ENCODE results near the gene PJVK.
A peak's percentile ranks its signal among the peaks of the same experiment; 100 is the strongest.

PJVK gene

DNA sequence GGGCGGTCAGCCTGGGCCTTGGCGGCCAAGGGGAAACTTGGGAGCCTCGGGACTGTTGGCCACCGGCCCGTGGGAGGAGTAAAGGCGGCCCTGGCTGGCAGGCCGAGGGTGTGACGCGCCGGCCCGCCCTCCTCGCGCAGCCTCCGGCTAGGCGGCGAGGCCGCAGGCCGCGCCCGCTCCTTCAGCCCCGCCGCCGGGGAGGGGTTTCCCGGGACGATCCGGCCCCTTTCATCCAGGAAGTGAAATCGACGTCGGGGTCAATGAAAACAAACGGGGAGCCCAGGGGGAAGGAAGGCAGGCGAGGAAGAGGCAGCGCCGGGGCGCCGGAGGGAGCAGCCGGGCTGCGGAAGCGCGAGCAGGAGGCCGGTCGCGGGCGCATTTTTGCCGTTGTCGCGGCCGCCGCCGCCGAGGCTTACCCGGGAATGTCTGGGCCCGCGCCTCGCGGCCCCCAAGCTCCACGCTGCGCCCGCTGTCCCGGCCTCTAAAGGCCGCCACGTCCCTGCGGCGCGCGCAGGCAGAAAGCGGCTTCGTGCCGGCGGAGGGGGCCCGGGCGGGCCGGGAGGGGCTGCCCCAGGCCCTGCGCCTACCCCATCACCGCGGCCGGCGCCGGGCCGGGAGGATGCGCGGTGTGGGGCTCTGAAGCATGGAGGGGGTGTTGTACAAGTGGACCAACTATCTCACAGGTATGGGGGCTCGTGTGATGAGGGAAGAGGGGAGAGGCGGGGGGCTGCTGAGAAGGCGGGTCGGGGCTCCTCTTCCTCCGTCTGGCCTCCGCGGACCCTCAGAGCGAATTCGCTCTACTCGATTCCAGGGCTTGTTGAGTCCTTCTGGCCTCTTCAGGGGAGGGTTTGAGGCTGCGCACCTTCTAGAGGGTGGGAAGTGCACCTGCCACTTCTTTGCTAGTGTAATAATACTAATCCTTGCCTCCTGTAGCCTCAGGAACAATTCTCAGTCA lies 29.3 kb downstream of the PJVK start, which contains the start of gene PLEKHA3:
PLEKHA3 (plus strand) TSS at position 231 of the 955 bp plus-strand sequence; CDS start at position 644, 413 bp downstream.
- DNase-seq: peak; percentile 23 to 97 (median 90)

DNA sequence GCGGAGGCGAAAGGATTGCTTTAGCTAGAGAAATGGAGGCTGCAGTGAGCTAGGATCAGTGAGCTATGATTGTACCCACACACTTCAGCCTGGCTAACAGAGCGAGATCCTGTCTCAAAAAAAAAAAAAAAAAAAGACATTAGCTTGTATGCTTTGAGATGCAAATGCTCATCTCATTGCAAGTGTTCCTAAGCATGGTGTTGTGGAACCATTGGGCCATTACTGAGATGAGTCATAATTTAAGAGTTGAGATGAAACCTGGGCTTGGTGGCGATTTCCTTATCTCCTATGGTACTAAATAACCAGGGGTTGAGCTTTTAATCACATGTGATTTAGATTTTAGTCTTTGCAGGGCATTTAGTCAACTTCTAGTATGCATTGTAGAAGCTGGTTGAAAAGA lies 31.3 kb downstream of the PJVK start:
- no peak for DNase-seq

DNA sequence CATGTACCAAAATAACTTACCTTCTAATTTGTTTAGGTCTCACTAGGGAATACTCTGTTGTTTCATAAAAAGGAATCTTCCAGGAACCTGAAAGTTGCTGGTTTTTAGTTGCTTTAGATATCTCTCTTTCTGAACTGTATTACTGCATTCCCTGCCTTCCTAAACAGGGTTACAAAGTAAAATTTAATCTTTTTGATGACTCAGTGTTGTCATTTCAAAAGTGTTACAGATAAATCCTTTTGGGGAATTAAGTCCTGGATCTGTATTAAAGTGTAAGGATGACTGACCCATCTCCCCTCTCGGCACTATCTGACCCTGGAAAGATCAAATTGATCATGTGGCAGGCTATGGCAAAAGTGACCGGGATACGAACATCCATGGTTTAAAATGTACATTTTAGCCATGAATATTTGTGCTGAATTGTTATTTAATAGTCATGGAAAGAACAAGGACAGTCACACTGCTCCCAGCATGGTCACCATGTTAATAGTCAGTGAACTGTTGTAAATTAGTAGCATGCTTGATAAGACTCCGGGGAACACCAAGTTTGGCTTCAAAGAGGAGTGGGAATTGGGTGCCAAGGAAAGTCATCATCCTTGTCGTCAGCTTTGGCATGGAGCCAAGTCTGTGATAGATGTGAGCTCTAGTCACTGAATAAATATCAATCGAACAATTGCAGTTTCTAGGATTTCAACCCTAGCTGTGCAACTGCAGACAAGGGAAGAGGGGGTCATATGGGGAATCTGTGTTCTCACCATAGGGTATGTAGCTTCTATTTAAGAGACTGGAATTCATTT lies 33.3 kb downstream of the PJVK start:
- DNase-seq: peak in 18 of 51 donors; percentile 0 to 55 (median 14)

DNA sequence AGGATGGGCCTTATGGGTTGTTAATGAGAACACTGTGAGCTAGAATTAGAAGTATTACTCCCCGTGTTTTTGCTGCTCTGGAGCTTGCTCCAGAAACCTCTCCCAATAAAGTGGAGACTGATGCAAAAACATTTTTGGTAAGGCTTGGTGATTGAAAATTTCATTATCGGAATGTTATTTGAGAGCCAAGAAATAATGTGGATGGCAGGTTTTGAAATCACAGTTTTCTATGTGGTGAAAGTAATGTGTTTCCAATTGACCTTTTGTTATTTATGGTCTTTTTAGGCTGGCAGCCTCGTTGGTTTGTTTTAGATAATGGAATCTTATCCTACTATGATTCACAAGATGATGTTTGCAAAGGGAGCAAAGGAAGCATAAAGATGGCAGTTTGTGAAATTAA lies 34.2 kb downstream of the PJVK start:
- no peak for DNase-seq

DNA sequence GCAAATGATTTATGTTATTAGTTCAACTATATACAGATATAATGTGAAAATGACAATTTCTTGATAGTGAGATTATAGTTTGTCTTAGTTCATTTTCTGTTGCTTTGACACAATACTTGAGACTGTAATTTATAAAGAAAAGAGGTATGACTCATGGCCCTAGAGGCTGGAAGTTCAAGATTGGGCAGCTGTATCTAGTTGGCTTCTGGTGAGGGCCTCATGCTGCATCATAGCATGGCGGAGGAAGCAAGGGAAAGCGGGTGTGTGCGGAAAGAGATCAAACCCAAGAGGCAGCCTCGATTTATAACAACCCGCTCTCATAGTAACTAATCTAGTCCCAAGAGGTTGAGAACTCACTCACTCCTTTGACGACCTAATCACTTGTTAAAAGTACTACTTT lies 40.4 kb downstream of the PJVK start:
- DNase-seq: no peak

DNA sequence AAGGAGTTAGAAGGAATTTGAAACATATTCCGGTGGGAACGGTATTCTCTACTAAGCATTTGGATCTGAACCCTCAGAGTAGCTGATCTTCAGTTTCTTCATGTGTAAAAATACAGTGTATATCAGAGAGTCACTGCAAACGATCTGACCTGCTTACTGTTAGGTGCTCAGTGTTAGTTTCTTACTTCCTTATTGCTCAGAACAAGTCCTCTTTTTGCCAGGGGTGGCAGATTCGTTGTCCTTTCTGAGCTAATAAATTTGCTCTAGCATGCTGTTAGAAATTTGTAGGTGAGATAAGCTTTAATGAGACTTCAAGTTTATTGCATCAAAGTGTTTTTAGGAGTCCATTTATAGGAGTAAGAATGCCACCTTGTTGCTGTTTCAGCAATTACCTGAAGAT lies 44.9 kb downstream of the PJVK start:
- DNase-seq: no peak

DNA sequence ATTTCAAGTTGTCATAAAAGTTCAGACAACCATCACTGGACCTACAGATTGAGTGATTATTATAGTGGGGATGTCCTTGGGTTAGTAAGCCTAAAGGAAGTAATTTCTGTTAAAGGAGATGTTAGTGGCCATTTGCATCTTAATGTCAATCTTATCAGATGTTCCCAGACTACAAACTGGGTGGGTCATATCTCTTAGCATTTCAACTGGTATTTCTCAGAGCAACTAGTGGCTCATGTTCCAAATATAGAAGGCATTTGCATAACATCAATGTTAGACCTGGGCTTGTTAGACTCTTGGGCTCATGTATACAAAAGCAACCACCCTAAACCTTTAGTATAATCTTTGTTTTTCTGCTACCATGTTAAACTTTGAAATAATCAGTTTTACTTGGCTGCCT lies 47.0 kb downstream of the PJVK start:
- DNase-seq: no peak

DNA sequence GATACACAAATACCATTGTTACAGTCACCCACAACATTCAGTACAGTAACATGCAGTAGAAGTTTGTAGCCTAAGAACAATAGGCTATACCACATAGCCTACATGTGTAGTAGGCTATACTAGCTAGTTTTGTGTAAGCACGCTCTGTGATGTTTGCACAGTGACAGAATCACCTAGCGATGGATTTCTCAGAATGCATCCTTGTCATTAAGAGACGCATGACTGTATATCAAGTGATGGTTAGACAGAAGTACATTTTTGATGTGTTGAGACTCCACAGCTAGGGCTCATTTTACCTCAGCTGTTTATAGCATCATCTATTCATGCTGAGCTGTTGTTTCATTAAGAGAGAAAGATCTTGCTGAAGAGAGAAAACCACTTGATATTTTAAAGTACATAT lies 48.5 kb downstream of the PJVK start:
- DNase-seq: no peak

DNA sequence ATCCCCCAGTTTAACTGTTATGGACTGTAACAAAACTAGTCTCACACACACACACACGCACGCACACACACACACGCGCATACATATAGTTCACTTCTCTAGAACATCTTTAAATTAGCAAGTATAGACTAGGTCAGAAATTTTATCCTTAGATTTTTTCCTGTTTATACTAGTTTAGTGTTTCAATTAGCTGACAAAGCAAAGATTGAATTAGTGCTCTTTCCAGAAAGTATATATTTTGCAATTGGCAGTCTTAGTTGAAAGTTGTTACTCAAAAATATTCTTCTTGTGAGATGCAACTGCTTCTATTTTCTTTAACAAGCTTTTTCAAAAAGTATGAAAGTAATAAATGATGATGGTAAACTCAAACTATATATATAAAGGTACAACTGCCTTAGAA lies 51.6 kb downstream of the PJVK start:
- DNase-seq: no peak

DNA sequence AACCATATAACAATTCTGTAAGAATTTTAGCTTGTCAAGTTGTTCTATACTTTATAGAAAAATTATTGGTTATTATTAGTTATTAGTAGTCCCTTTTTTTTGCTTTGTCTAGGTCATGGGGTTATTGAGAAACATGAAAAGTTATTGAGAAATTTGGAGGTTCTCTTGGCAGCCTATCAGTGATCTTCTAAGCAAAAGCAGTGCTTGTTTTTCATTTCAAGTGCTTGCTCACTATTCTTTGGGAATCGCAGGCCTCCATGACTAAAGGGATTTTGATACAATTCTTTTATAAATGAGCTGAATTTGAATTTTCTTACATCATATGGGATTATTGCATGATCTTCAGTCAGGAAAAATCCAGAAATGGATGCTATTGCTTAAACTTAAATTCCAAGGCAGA lies 54.9 kb downstream of the PJVK start:
- DNase-seq: no peak

DNA sequence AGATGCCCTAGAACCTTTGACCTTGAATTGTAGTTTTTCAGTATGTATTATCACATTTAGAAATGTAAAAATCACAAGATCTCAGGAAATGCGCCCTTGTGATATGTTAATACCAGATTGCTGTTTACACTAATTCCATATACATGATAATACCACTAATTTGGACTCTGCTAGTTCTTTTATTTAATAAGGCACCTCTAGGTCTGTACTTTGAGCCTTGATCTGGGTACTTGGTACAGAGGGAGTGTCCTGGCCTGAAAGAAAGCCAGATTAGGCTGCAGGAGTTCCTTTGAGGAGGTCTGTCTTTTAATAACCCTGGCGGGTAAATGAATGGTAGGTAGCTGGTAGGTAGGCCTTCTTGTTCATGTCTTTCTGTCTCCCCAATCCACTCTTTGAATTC lies 55.3 kb downstream of the PJVK start:
- DNase-seq: no peak

DNA sequence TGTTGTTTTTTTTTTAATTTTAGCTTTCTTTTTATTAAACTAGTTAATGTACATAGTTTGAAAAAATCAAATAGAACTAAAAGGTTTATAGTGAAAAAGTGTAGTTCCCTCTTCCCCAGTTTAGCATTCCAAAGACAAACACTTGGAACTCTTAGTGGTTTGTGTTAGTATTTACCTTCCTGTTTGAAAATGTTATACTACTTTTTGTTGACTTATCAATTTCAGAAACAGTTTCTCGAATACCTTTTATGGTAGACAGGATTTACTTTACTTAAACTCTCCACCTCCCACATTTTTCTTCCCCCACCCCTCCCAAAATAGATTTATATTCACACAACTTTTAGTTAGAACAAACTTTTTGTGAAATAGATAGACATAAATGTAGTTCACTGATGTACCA lies 55.8 kb downstream of the PJVK start:
- DNase-seq: no peak

DNA sequence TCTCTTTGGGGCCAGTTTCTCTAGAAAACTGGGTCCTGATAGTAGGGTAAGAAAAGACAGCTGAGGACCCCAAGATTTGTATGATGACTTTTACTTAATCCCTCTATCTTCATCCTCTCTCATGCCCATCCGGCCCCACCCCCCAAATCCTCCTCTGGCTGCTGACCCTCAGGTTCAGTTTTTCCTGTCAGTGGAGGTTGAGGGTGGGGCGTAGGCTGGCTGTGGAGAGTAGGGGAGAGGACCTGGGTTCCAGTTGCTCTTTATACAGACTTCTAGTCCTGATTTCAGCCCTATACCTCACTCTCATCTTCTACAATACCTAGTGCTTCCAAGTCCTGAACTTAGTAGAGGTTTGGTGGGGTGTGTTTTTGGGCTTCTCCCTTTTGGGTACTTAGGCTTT lies 57.5 kb downstream of the PJVK start:
- no peak for DNase-seq

DNA sequence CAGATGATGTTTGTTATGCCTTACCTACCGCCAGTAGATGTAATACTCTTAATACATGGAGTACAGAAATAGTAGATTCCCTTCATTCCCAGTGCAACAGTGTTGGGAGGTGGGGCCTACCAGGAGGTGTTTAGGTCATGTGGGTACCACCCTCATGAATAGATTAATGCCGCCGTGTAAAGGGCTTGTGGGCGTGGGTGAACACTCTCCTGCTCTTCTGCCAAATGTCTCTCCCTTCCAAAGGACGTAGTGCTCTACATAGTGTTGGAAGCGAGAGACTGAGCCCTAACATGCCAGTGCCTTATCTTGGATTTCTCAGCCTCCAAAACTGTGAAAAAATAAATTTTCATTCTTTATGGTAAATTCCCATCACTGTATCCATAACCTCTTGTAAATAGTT lies 59.2 kb downstream of the PJVK start:
- no peak for DNase-seq
